ENCODE results near the gene ZNF789.
A peak's percentile ranks its signal among the peaks of the same experiment; 100 is the strongest.
"Not testable (repeated sequence)": the region's sequence is repeated elsewhere in the genome, so short reads cannot be mapped to it uniquely, and the experiment has no call there.

ZNF789 gene

GRCh38 chr7:99459087-99459486, 13.6 kb upstream of the ZNF789 start:
- peak; percentile 47 to 48 for DNase-seq

GRCh38 chr7:99460651-99461050, 12.0 kb upstream of the ZNF789 start:
- DNase-seq = no peak

- no peak for DNase-seq
Observed at GRCh38 chr7:99461221-99461620, 11.5 kb upstream of the ZNF789 start.

GRCh38 chr7:99465421-99465768, 7.3 kb upstream of the ZNF789 start:
- DNase-seq = no peak

- DNase-seq = no peak
Observed at GRCh38 chr7:99468336-99468918, 4.3 kb upstream of the ZNF789 start.

GRCh38 chr7:99469381-99470065, 3.2 kb upstream of the ZNF789 start:
- no peak for DNase-seq

GRCh38 chr7:99473315-99473596, 566 bp downstream of the ZNF789 start:
- no peak for DNase-seq

GRCh38 chr7:99476107-99476506, 3.4 kb downstream of the ZNF789 start:
- no peak for DNase-seq

GRCh38 chr7:99478464-99479440, 6.1 kb downstream of the ZNF789 start:
- no peak for DNase-seq

GRCh38 chr7:99485094-99485493, 12.4 kb downstream of the ZNF789 start:
- DNase-seq = no peak

GRCh38 chr7:99489235-99489634, 16.5 kb downstream of the ZNF789 start:
- DNase-seq = no peak

GRCh38 chr7:99490878-99491277, 18.2 kb downstream of the ZNF789 start:
- DNase-seq = no peak

GRCh38 chr7:99493823-99494222, 21.1 kb downstream of the ZNF789 start:
- DNase-seq = no peak

- no peak for DNase-seq
Observed at GRCh38 chr7:99497766-99498545, 25.3 kb downstream of the ZNF789 start.

- no peak for DNase-seq
Observed at GRCh38 chr7:99498546-99498944, 25.9 kb downstream of the ZNF789 start.

GRCh38 chr7:99499371-99499720, 26.7 kb downstream of the ZNF789 start:
- DNase-seq = no peak

GRCh38 chr7:99499721-99500636, 27.3 kb downstream of the ZNF789 start, which contains the start of gene ZNF394:
ZNF394 (minus strand) TSS chr7:99500281; CDS start chr7:99500093, 188 bp downstream.
- DNase-seq = peak; percentile 92

- no peak for DNase-seq
Observed at GRCh38 chr7:99500637-99501009, 27.9 kb downstream of the ZNF789 start.

GRCh38 chr7:99501236-99501635, 28.5 kb downstream of the ZNF789 start:
- not testable (repeated sequence) for DNase-seq

GRCh38 chr7:99504281-99504602, 31.6 kb downstream of the ZNF789 start:
- no peak for DNase-seq

- DNase-seq = peak; percentile 98 to 99
Observed at GRCh38 chr7:99504603-99505323, 32.1 kb downstream of the ZNF789 start, which contains the start of gene ZKSCAN5. ZKSCAN5 (plus strand) TSS chr7:99504662; CDS start chr7:99506045, 1,383 bp downstream.

GRCh38 chr7:99505324-99505662, 32.6 kb downstream of the ZNF789 start:
- no peak for DNase-seq
